Stimulated activated CD8-positive, alpha-beta memory T cell treated with anti-CD3 and anti-CD28 coated beads, Interleukin-4, amount 100 ng/mL, for 4 hours (primary cell): ENCODE measurements around the gene GRM7.

Experiments
- DNase-seq, 2 donors: peaks; one replicate each; pipeline ENCODE4 v3.0.0-alpha.2; 2020; ENCODE audit warnings: low read depth in 2 of 2, low spot score in 1 of 2

Gene GRM7

GRCh38 chr3:7144697-7145308 is 283.9 kb downstream of the GRM7 start:
- no peak for DNase-seq

DNA sequence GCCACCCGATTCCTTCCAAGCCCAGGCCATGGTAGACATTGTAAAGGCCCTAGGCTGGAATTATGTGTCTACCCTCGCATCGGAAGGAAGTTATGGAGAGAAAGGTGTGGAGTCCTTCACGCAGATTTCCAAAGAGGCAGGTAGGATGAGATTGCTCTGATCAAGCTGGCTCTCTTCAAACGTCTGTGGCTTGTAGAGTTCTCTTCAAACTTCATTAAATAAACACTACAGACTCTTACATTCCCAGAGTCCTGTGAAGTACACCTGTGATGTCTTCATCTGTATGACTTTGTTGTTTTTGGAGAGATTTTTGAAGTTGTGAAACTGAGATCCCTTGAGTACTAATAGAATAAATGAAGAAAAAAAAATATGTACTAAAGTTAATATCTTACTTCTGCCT is 285.6 kb downstream of the GRM7 start:
- DNase-seq = no peak

- DNase-seq = no peak
Observed at GRCh38 chr3:7158516-7158915, 297.6 kb downstream of the GRM7 start.

- DNase-seq = no peak
Observed at GRCh38 chr3:7160689-7161088, 299.8 kb downstream of the GRM7 start.

- DNase-seq = no peak
Observed at GRCh38 chr3:7166460-7166859, 305.5 kb downstream of the GRM7 start.

- DNase-seq = no peak
Observed at GRCh38 chr3:7171493-7171892, 310.6 kb downstream of the GRM7 start.

DNA sequence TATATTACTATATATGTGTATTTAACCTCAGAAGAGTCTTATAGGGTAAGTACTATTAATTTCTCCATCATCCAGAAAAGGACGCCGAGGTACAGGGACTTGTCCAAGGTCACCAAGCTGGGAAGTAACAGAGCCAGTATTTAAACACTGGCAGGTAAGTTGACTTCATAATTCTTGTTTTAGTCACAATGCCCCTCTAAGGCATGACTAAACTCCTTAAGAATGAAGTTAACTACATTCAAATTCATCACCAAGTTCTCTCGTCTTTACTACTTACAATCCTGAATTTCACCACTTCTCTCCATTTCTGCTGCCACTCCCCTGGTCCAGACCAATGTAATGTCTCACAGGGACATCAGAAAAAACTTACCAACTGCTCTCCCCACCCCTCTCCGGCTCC is 312.1 kb downstream of the GRM7 start:
- no peak for DNase-seq

DNA sequence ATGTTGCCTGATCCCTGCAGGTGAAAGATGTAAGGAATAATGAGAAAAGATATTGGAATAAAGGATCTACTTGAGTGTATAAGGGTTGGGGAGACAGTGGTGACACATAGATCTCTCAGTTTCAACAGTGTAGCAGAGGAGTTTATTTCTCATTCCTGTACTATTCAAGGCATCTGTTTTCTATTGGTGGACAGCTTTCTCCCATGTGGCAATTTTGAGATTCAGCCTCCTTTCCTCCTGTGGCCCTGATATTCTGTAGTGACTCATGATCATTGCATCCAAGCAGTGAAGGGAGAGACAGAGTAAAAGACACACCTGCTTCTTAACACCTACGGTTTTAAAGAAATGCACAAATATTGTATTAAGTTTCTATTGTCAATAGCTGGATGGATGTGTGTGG is 327.6 kb downstream of the GRM7 start:
- DNase-seq = no peak

DNA sequence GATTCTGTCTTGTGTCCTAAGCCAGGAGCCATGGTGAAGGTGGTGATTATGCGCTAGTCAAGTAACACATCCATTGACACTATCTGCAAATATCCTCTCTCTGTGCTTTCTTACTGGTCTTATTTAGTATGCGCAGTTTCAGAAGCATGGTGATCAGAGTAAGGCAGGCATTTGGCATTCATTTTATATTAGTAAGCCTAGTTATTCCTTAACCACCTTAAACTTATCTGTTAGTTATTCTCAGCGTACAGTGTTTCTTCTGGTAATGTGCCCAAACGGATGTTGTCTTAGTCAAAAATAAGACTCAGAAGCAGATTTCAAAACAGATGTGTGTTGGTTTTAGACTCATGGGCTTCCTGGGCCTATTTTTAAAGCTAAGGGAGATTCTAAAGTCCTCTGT is 329.2 kb downstream of the GRM7 start:
- no peak for DNase-seq

GRCh38 chr3:7193269-7193668 is 332.4 kb downstream of the GRM7 start:
- DNase-seq = no peak

DNA sequence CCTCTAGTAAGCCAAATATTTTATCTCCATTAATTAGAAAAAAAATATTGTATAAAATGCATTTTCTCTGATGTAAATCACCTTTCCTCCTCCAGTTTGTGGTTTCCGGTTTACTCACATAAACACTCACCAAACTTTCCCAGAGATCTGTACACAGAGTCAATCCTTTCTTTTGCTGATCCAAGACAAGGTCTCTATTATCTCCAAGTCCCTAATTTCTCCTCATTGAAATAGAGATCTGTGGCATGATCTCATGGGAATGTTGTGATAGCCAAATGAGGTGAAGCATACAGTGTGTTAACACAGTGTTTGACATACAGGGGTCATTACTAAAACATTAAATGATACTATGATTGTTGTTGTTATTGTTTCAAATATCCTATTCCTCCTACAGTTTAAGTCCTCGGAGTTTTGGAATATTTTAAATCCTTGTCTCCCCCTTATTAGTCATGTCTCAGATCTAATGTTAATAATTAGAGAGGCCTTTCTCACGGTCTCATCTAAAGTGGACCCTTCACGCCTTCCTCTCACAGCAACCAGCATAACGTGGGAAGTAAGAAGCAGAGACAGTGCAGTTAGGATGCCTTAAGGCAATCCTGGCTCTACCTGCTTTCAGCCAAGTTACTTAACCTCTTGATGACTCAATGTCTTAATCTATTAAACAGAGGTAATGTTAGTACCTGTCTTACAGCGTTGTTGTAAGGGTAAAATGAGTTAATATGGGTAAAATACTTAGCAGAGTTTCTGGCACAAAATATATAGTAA is 333.3 kb downstream of the GRM7 start:
- no peak for DNase-seq

- no peak for DNase-seq
Observed at GRCh38 chr3:7195934-7196333, 335.0 kb downstream of the GRM7 start.

GRCh38 chr3:7201784-7202183 is 340.9 kb downstream of the GRM7 start:
- DNase-seq = no peak

DNA sequence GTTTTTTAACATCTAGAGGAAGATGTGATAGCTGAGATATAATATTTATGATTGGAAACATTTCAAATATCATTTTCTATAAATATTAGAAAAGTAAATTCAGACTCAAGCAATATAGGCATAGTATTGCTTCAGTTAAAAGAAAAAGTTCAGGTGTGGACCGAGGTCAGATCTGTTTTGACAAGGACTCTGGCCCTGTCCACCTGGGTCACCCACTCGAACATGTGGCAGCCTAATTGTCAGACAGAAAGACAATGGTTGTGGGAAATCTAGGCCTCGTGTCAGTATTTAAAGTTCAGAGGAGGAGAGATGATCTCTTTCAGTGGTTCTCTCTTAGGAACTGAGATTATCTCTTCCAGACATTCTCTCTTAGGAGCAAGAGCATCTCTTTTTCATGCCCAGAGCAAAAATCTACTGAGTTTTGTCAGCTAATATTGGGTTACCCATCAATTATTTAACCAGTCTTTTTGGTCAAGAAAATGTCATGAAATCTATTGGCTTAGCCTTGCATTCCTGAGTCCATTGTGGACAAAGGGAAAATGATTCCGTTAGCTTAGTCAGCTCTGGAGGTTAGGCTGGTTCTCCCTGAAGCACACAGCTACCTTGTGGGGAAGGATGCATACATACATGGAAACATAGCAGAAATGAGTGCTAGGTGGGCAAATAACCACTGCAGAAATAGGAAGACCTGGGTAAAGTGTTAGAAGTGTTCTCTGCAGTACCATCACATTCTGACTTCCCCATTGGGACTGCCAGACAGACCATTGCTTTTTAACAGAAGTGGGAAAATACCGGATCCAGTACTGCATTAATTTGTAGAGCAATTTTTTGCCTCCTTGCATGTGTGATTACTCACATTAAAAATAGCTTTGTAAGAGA is 343.3 kb downstream of the GRM7 start:
- DNase-seq = no peak

- DNase-seq = no peak
Observed at GRCh38 chr3:7204848-7205156, 343.9 kb downstream of the GRM7 start.

DNA sequence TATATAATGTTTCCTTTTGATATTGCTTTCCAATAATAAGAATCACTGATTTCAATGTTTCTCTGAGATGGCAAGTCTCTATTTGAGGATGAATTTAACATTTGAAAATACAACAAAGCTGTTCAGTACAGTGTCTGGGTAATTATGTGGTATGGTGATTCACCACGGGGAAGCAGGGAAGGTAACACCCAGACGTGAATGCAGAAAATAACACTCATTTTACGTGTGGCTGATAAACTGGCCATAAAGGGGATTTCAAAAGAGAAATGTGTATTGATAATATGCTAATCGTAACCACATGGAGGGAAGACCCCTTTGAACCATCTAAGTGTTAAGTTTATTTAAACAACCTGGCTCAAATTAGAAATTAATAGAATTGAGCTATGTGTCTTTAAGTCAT is 344.6 kb downstream of the GRM7 start:
- no peak for DNase-seq

DNA sequence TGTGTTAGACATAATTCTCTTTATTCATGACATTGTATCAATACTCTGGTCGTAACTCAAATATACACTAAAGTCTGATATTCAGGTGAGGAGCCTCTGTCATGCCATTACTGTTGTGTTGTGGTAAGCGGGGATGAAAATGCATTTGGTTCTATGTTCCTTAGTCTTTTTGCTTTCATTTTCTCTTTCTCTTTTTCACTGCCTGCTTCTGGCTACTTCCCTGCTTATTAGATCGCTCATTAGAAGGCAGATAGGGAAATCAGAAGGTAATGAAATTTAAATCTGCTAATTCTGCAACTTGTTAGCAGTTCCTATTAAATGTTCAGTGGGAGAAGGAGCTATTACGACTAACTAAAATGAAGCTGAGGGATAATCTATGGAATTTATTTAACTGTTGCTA is 345.0 kb downstream of the GRM7 start:
- no peak for DNase-seq

DNA sequence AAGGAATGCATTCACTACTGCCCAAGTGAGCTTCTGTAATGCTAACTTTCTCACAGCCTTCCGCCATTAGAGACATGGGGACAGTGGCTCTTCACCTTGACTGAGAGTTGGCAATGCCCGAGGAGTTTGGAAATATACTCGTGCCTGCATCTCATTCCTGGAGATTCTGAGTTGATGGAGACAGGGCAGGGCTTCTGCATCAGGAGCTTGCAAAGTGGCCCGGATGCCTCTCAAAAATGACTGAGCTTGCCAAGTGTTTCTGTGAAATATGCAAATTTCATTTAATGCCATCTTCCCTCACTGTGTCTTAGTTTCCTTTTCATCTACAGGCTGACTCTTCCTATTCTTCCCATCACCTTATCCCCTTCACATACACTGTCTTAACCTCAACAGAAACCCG is 346.2 kb downstream of the GRM7 start:
- DNase-seq = no peak

DNA sequence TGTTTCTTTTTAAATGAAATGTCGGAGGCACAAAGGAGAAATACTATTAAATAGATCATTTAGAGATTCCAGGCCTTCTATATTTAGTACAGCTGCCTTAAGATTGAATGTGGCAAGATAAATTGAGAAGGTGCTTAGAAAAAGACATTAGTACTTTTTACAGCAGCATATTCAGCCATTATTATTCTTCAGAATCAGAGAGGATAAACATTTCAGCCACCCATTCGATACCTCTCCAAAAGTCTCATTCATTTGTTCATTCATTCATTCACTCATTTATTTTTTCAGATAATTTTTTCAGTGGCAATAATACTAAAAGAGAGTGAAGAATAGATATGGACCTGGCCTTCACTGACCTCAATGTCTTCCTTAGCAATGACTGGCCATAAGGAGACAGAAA is 347.0 kb downstream of the GRM7 start:
- DNase-seq = no peak

- DNase-seq = no peak
Observed at GRCh38 chr3:7209098-7209497, 348.2 kb downstream of the GRM7 start.

DNA sequence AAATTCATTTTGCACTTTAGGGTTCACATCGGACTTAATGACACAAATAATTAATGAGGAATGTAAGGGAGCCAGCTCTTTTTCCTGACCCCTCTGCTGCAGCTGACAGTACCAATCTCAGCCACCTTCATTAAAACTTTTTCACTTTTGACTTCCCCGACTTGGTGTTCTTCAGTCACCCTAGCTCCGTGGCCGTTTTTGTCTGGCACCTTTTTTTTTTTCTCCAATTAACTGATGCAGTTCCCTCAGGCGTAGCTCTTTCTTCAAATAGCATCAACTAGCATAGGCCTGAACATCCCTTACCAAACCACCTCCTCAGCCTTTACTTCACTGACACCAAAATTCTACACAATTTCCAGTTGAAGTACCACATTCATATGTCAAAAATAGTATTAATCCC is 350.8 kb downstream of the GRM7 start:
- DNase-seq = no peak

- no peak for DNase-seq
Observed at GRCh38 chr3:7215706-7216105, 354.8 kb downstream of the GRM7 start.
